ENCODE results near the gene CSNK1D. TPM values are rescaled to one million over a fixed set of nuclear protein-coding genes. Genes with fewer than 3 reads are reported as not detected.

CSNK1D gene
- total RNA-seq, 1 donor from 2014 or later: 150 TPM

GRCh38 chr17:82227629-82228277 is 45.7 kb downstream of the CSNK1D start:
- ATAC-seq (no peak), DNase-seq (no peak)
- Histone ChIP-seq H3K27ac (peak overlapping the region; percentile 90), H3K4me3 (peak overlapping the region; percentile 73), H3K36me3 (no peaks in the 10 kb centered on the region), H3K27me3 (no peaks in the 10 kb centered on the region), H3K9me3 (no peaks in the 10 kb centered on the region), H3K4me1 (peaks cover 32% of the 10 kb centered on the region)
- no peak for TF ChIP-seq CTCF (IDR thresholded peaks at IDR 0.05)
- intact Hi-C loops (cut with DNase I): no loop called here

GRCh38 chr17:82226809-82227628 is 46.5 kb downstream of the CSNK1D start:
- H3K4me1 ChIP-seq: peaks cover 27% of the 10 kb centered on the region
- H3K27me3 ChIP-seq: no peaks in the 10 kb centered on the region
- no peak overlapping the region for H3K4me3 ChIP-seq
- ATAC-seq: no peak
- intact Hi-C loops (cut with DNase I): no loop called here
- H3K36me3 ChIP-seq: no peaks in the 10 kb centered on the region
- peak; percentile 65 for DNase-seq
- no peaks in the 10 kb centered on the region for H3K9me3 ChIP-seq
- no peak for TF ChIP-seq CTCF (IDR thresholded peaks at IDR 0.05)
- H3K27ac ChIP-seq: no peak overlapping the region

GRCh38 chr17:82226146-82226808 is 47.2 kb downstream of the CSNK1D start:
- Histone ChIP-seq H3K27ac (no peak overlapping the region), H3K4me3 (no peak overlapping the region), H3K9me3 (no peaks in the 10 kb centered on the region), H3K36me3 (no peaks in the 10 kb centered on the region), H3K4me1 (peaks cover 20% of the 10 kb centered on the region), H3K27me3 (no peaks in the 10 kb centered on the region)
- ATAC-seq: no peak
- intact Hi-C loops (cut with DNase I): no loop called here
- no peak for DNase-seq
- no peak for TF ChIP-seq CTCF (IDR thresholded peaks at IDR 0.05)

- Histone ChIP-seq H3K27ac (no peak overlapping the region), H3K4me3 (no peak overlapping the region), H3K36me3 (no peaks in the 10 kb centered on the region), H3K4me1 (peaks cover 17% of the 10 kb centered on the region), H3K27me3 (no peaks in the 10 kb centered on the region), H3K9me3 (no peaks in the 10 kb centered on the region)
- intact Hi-C loops (cut with DNase I): no loop called here
- peak; percentile 62 for DNase-seq
- ATAC-seq: no peak
- TF ChIP-seq CTCF (IDR thresholded peaks at IDR 0.05): no peak
Measured at GRCh38 chr17:82225368-82226029, 48.0 kb downstream of the CSNK1D start.

GRCh38 chr17:82224666-82225065 is 48.8 kb downstream of the CSNK1D start:
- Histone ChIP-seq H3K9me3 (no peaks in the 10 kb centered on the region), H3K4me3 (no peak overlapping the region), H3K4me1 (peaks cover 8% of the 10 kb centered on the region), H3K36me3 (no peaks in the 10 kb centered on the region), H3K27ac (no peak overlapping the region), H3K27me3 (no peaks in the 10 kb centered on the region)
- DNase-seq (no peak), ATAC-seq (no peak)
- TF ChIP-seq CTCF (IDR thresholded peaks at IDR 0.05): no peak
- intact Hi-C loops (cut with DNase I): no loop called here
